GM12878 (cell line): ENCODE results near the gene PPP6R1.

Experiments used
- CTCF ChIP-seq, 3 experiments: IDR thresholded peaks in 2 of 3; conservative IDR thresholded peaks in 1 of 3; 2 replicates each; pipeline ENCODE4 v1.5.1; 2011; ENCODE audit warnings: low read depth in 3 of 3, low read length in 3 of 3, mild to moderate bottlenecking in 3 of 3, control low read depth in 2 of 3, moderate library complexity in 2 of 3, inconsistent platforms in 1 of 3, mixed read lengths in 1 of 3; ENCODE audit not compliant: control insufficient read depth in 2 of 3, insufficient read depth in 1 of 3; ENCODE audit errors: extremely low read depth in 1 of 3
- EZH2 ChIP-seq: IDR thresholded peaks from 2 replicates; pipeline ENCODE4 v1.6.1; 2012; ENCODE audit warnings: low read depth, mild to moderate bottlenecking, control low read depth, inconsistent platforms, low read length, borderline replicate concordance; ENCODE audit not compliant: control insufficient read depth
- POLR2A ChIP-seq: IDR thresholded peaks from 2 replicates; pipeline ENCODE4 v1.6.1; 2011; ENCODE audit warnings: low read depth, mild to moderate bottlenecking, low read length
- SMARCA5 ChIP-seq: fragments of 450-650 bp; IDR thresholded peaks from 2 replicates; pipeline ENCODE4 v1.6.1; 2017; ENCODE audit warnings: mild to moderate bottlenecking
- SMC3 ChIP-seq: IDR thresholded peaks from 2 replicates; pipeline ENCODE4 v1.6.1; 2011; ENCODE audit warnings: low read length, improper control_type of control experiment, borderline replicate concordance
- TF ChIP-seq, protein P1 (sequence below): IDR thresholded peaks from 2 replicates; pipeline ENCODE4 v1.6.1; 2011; ENCODE audit warnings: low read depth, low read length, improper control_type of control experiment, borderline replicate concordance

- TF ChIP-seq EZH2 (no peak), SMC3 (no peak), CTCF (IDR thresholded peaks at IDR 0.05 in 2 of 3, conservative IDR thresholded peaks at IDR 0.05 in 1 of 3; ENCODE audit: control insufficient read depth in 2 of 3, extremely low read depth in 1 of 3, insufficient read depth in 1 of 3, low read depth in 3 of 3, low read length in 3 of 3) (no peak), SMARCA5 (no peak), POLR2A (no peak)
- TF ChIP-seq, protein P1, sequence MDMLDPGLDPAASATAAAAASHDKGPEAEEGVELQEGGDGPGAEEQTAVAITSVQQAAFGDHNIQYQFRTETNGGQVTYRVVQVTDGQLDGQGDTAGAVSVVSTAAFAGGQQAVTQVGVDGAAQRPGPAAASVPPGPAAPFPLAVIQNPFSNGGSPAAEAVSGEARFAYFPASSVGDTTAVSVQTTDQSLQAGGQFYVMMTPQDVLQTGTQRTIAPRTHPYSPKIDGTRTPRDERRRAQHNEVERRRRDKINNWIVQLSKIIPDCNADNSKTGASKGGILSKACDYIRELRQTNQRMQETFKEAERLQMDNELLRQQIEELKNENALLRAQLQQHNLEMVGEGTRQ = no peak
Measured at GRCh38 chr19:55269299-55269698, 10.5 kb upstream of the PPP6R1 start.
